Stimulated activated CD8-positive, alpha-beta memory T cell treated with anti-CD3 and anti-CD28 coated beads, Interleukin-4, amount 100 ng/mL, for 4 hours (primary cell): ENCODE data around the gene USP25.

Experiments
- DNase-seq, 2 donors: peaks; one replicate each; pipeline ENCODE4 v3.0.0-alpha.2; 2020; ENCODE audit warnings: low read depth in 2 of 2, low spot score in 1 of 2

USP25 gene

GRCh38 chr21:15809065-15809464 lies 79.3 kb downstream of the USP25 start:
- no peak for DNase-seq

- no peak for DNase-seq
These were observed 80.0 kb downstream of the USP25 start for GRCh38 chr21:15809818-15810217.

- no peak for DNase-seq
These were observed 85.5 kb downstream of the USP25 start for GRCh38 chr21:15815285-15815684.

- no peak for DNase-seq
These were observed 90.5 kb downstream of the USP25 start for GRCh38 chr21:15820327-15820726.

GRCh38 chr21:15820852-15821379 lies 91.1 kb downstream of the USP25 start:
- no peak for DNase-seq

GRCh38 chr21:15823486-15824150 lies 93.8 kb downstream of the USP25 start:
- DNase-seq = no peak

- DNase-seq = no peak
These were observed 95.9 kb downstream of the USP25 start for GRCh38 chr21:15825700-15826099.

- DNase-seq = no peak
These were observed 96.5 kb downstream of the USP25 start for GRCh38 chr21:15826147-15826780.

GRCh38 chr21:15826908-15827601 lies 97.3 kb downstream of the USP25 start:
- no peak for DNase-seq

- DNase-seq = no peak
These were observed 101.7 kb downstream of the USP25 start for GRCh38 chr21:15831497-15831896.

GRCh38 chr21:15837645-15838044 lies 107.9 kb downstream of the USP25 start:
- no peak for DNase-seq

- no peak for DNase-seq
These were observed 109.2 kb downstream of the USP25 start for GRCh38 chr21:15839026-15839425.

GRCh38 chr21:15839601-15840000 lies 109.8 kb downstream of the USP25 start:
- DNase-seq = no peak

GRCh38 chr21:15840406-15840805 lies 110.6 kb downstream of the USP25 start:
- DNase-seq = no peak

- no peak for DNase-seq
These were observed 112.2 kb downstream of the USP25 start for GRCh38 chr21:15841856-15842564.

GRCh38 chr21:15842565-15842880 lies 112.7 kb downstream of the USP25 start:
- DNase-seq = no peak

GRCh38 chr21:15843766-15844165 lies 114.0 kb downstream of the USP25 start:
- DNase-seq = no peak

- no peak for DNase-seq
These were observed 119.1 kb downstream of the USP25 start for GRCh38 chr21:15848634-15849560.

GRCh38 chr21:15849927-15850326 lies 120.1 kb downstream of the USP25 start:
- no peak for DNase-seq

GRCh38 chr21:15850645-15851044 lies 120.9 kb downstream of the USP25 start:
- no peak for DNase-seq

GRCh38 chr21:15852146-15852545 lies 122.4 kb downstream of the USP25 start:
- DNase-seq = no peak
